Measurements from ENCODE around the gene SERPING1.

DNA sequence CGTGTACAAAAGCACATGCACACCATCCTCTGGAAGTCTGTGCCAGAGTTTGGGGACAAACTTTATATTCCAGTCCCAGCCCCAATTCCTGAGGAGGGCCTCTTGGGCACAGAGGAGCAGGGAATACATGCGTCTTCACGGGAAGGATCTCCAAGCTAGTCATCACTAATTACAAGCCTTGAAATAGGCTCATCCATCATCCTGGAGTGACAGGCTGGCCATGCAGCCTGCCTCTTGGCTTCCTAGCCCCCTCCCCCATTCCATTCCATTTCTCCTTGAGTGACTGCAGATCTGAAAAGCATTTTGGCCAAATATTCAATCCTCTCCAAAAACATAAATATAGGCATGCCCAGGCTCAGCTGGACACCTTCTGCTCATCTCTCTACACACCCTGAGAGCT is 24.8 kb downstream of the SERPING1 start:
- TF ChIP-seq YY1 (IDR thresholded peaks at IDR 0.05; ENCODE audit: insufficient read depth, insufficient read length) (no peak), SUZ12 (IDR thresholded peaks at IDR 0.05; ENCODE audit: extremely low read depth, insufficient read depth, insufficient read length) (no peak), ZNF274 (IDR thresholded peaks at IDR 0.05; ENCODE audit: low read depth, low read length) (no peak)

Measured in NT2/D1 (cell line).